T-helper 1 cell treated with Interleukin-12 subunit alpha and Interleukin-12 subunit beta and Interleukin-4 antibody, amounts not matched to agents 30 μg/mL and 1 μg/mL, for 36 hours (primary cell): ENCODE data around the gene GALNT14.

Source experiments
- H3K27ac Mint-ChIP-seq: one replicate; pipeline ENCODE4 v1.8.0; 2021; ENCODE audit warnings: mild to moderate bottlenecking, mixed read lengths
- H3K27me3 Mint-ChIP-seq: one replicate; pipeline ENCODE4 v1.8.0; 2021; ENCODE audit warnings: low read depth, mixed read lengths
- H3K36me3 Mint-ChIP-seq: one replicate; pipeline ENCODE4 v1.8.0; 2021; ENCODE audit warnings: low read depth, mixed read lengths
- H3K4me1 Mint-ChIP-seq: one replicate; pipeline ENCODE4 v1.8.0; 2021; ENCODE audit warnings: low read depth, mixed read lengths
- H3K4me3 Mint-ChIP-seq: one replicate; pipeline ENCODE4 v1.8.0; 2021; ENCODE audit warnings: mild to moderate bottlenecking, moderate library complexity, mixed read lengths
- H3K9me3 Mint-ChIP-seq: one replicate; pipeline ENCODE4 v1.8.0; 2021; ENCODE audit warnings: mixed read lengths

The GALNT14 gene

GRCh38 chr2:31008561-31009114 is 129.6 kb downstream of the GALNT14 start:
- Mint-ChIP-seq H3K4me3 (no peak overlapping the region), H3K27me3 (no peaks in the 10 kb centered on the region), H3K4me1 (no peaks in the 10 kb centered on the region), H3K9me3 (no peaks in the 10 kb centered on the region), H3K36me3 (no peaks in the 10 kb centered on the region), H3K27ac (no peak overlapping the region)

GRCh38 chr2:31004257-31004656 is 134.0 kb downstream of the GALNT14 start:
- H3K27me3 Mint-ChIP-seq, result peaks cover 3% of the 10 kb centered on the region
- no peak overlapping the region for H3K27ac Mint-ChIP-seq

DNA sequence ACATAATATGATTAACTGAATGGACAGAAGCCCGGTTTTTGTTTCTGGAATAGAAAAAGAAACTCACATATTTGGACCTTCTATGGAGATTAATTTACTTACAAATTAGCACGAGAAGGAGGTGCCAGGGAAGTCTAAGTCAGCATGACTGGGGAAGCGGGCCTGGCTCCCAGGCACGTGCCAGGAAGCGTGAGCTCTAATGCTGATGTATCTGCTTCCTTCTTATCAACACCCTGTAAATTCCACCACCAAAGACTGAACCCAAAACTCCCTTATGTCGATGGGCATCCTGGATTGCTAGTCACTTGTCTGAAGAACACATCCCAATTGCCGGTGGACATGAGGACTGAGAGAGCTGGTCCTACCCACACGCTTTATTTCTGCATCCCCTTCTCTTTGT is 134.5 kb downstream of the GALNT14 start:
- no peaks in the 10 kb centered on the region for H3K36me3 Mint-ChIP-seq

More at GRCh38 chr2:31004257-31004656, 134.0 kb downstream of the GALNT14 start:
- H3K4me1 Mint-ChIP-seq, result no peaks in the 10 kb centered on the region
- no peak overlapping the region for H3K4me3 Mint-ChIP-seq
- H3K9me3 Mint-ChIP-seq, result no peaks in the 10 kb centered on the region
- H3K36me3 Mint-ChIP-seq, result no peaks in the 10 kb centered on the region

GRCh38 chr2:31002537-31003150 is 135.6 kb downstream of the GALNT14 start:
- no peak overlapping the region for H3K4me3 Mint-ChIP-seq
- H3K4me1 Mint-ChIP-seq, result no peaks in the 10 kb centered on the region
- no peaks in the 10 kb centered on the region for H3K36me3 Mint-ChIP-seq
- peaks cover 3% of the 10 kb centered on the region for H3K27me3 Mint-ChIP-seq
- no peak overlapping the region for H3K27ac Mint-ChIP-seq
- H3K9me3 Mint-ChIP-seq, result no peaks in the 10 kb centered on the region

More for the DNA sequence above, 134.5 kb downstream of the GALNT14 start:
- Mint-ChIP-seq H3K27me3 (peaks cover 3% of the 10 kb centered on the region), H3K27ac (no peak overlapping the region), H3K4me1 (no peaks in the 10 kb centered on the region), H3K9me3 (no peaks in the 10 kb centered on the region), H3K4me3 (no peak overlapping the region)

GRCh38 chr2:31000970-31001369 is 137.3 kb downstream of the GALNT14 start:
- H3K27me3 Mint-ChIP-seq, result peaks cover 3% of the 10 kb centered on the region
- H3K27ac Mint-ChIP-seq, result no peak overlapping the region
- no peaks in the 10 kb centered on the region for H3K4me1 Mint-ChIP-seq
- H3K9me3 Mint-ChIP-seq, result no peaks in the 10 kb centered on the region
- no peaks in the 10 kb centered on the region for H3K36me3 Mint-ChIP-seq
- H3K4me3 Mint-ChIP-seq, result no peak overlapping the region

GRCh38 chr2:30998672-30999071 is 139.6 kb downstream of the GALNT14 start:
- no peak overlapping the region for H3K4me3 Mint-ChIP-seq
- H3K4me1 Mint-ChIP-seq, result no peaks in the 10 kb centered on the region
- H3K36me3 Mint-ChIP-seq, result no peaks in the 10 kb centered on the region
- H3K27ac Mint-ChIP-seq, result no peak overlapping the region
- peaks cover 3% of the 10 kb centered on the region for H3K27me3 Mint-ChIP-seq
- no peaks in the 10 kb centered on the region for H3K9me3 Mint-ChIP-seq

GRCh38 chr2:30997979-30998378 is 140.3 kb downstream of the GALNT14 start:
- Mint-ChIP-seq H3K4me1 (no peaks in the 10 kb centered on the region), H3K27ac (no peak overlapping the region), H3K27me3 (peaks cover under 1% of the 10 kb centered on the region), H3K36me3 (no peaks in the 10 kb centered on the region), H3K9me3 (no peaks in the 10 kb centered on the region), H3K4me3 (no peak overlapping the region)

DNA sequence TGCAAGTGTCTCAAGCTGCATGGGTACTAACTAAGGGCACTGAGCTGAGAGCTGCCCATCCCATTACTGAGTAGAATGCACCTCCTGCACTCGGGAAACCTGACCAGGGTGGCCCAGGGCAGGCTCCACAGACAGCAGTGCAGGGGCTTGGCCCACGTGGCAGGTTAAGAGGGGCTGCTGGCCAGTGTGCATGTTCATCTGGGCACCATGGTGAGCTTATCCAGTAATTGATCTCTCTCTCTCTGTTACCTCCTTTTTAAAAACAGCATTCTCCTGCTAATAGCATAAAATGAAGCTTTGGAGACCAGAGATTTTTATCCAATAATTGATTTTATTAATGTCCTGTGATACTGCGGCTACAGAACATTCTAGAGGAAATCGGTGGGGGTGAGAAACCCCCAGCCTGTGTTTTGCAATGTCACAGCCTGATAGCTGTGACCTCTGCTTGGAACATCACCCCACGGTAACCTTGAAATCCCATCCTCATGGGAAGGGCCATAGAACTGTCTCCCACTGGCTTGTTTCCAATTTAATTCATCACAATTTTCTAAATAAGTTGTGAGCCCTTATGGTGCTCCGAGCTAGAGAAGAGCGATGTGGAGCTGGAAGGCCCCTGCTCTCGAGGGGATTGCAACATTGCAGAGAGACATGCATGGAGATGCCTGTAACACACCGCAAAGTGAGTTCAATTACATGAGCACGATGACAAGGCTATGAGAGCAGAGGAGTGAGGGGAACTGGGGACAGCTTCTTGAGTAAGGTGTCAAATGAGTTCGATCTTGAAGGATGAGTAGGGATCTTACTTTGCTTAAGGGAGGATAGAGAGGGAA is 143.8 kb downstream of the GALNT14 start:
- Mint-ChIP-seq H3K36me3 (no peaks in the 10 kb centered on the region), H3K27ac (no peak overlapping the region), H3K4me1 (no peaks in the 10 kb centered on the region), H3K4me3 (no peak overlapping the region), H3K9me3 (no peaks in the 10 kb centered on the region), H3K27me3 (peaks cover 6% of the 10 kb centered on the region)

DNA sequence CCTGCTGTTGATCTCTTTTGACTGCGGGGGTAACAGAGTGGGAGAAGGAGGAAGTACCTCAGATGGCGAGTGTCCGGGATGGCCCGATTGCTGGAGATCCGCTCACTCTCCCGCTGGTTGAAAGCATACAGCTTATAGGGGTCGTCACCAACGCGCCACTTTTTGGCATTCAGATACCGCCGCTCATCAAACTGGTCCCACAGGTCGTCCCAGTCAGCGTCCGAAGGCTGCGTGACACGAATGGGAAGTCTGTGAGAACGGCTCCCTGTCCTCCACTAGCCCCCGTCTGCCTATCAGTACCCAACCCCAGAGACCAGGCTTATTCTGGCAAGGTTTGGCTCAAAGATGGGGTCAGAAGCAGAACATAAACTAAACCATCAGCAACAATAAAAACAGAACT is 145.5 kb downstream of the GALNT14 start:
- Mint-ChIP-seq H3K4me1 (no peaks in the 10 kb centered on the region), H3K4me3 (no peak overlapping the region), H3K27me3 (peaks cover 6% of the 10 kb centered on the region), H3K9me3 (no peaks in the 10 kb centered on the region), H3K27ac (no peak overlapping the region), H3K36me3 (no peaks in the 10 kb centered on the region)

DNA sequence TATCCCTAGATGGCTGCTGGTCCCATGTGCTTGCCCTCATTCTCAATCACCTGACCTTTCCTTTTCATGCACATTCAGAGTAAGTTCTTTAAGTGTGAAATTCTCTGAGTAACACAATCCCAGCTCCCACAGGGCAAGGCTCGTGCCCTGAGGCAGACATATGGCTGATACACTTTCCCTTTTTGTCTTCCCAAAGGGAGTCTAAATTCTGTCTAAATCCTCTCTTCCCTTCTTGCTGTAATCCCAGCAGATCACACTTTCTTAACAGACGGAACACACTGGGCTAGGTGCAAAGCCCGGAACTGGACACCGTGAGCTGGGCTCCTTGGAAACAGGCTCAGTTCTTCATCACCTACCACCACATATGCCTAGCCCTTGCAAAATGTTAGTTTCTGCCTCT is 147.6 kb downstream of the GALNT14 start:
- no peaks in the 10 kb centered on the region for H3K9me3 Mint-ChIP-seq
- peaks cover 6% of the 10 kb centered on the region for H3K27me3 Mint-ChIP-seq
- H3K27ac Mint-ChIP-seq, result no peak overlapping the region
- H3K4me1 Mint-ChIP-seq, result no peaks in the 10 kb centered on the region
- no peaks in the 10 kb centered on the region for H3K36me3 Mint-ChIP-seq
- H3K4me3 Mint-ChIP-seq, result no peak overlapping the region

- peaks cover 6% of the 10 kb centered on the region for H3K27me3 Mint-ChIP-seq
- H3K4me3 Mint-ChIP-seq, result no peak overlapping the region
- no peaks in the 10 kb centered on the region for H3K9me3 Mint-ChIP-seq
- no peak overlapping the region for H3K27ac Mint-ChIP-seq
- H3K4me1 Mint-ChIP-seq, result no peaks in the 10 kb centered on the region
- no peaks in the 10 kb centered on the region for H3K36me3 Mint-ChIP-seq
These were observed 148.1 kb downstream of the GALNT14 start for GRCh38 chr2:30990176-30990575.

GRCh38 chr2:30989746-30990145 is 148.5 kb downstream of the GALNT14 start:
- H3K27me3 Mint-ChIP-seq, result peaks cover 6% of the 10 kb centered on the region
- H3K27ac Mint-ChIP-seq, result no peak overlapping the region
- no peaks in the 10 kb centered on the region for H3K9me3 Mint-ChIP-seq
- H3K36me3 Mint-ChIP-seq, result no peaks in the 10 kb centered on the region
- H3K4me1 Mint-ChIP-seq, result no peaks in the 10 kb centered on the region
- no peak overlapping the region for H3K4me3 Mint-ChIP-seq

GRCh38 chr2:30987566-30987965 is 150.7 kb downstream of the GALNT14 start:
- Mint-ChIP-seq H3K4me3 (no peak overlapping the region), H3K27ac (no peak overlapping the region), H3K27me3 (peaks cover 6% of the 10 kb centered on the region), H3K36me3 (no peaks in the 10 kb centered on the region), H3K9me3 (no peaks in the 10 kb centered on the region), H3K4me1 (no peaks in the 10 kb centered on the region)

- H3K4me1 Mint-ChIP-seq, result no peaks in the 10 kb centered on the region
- no peak overlapping the region for H3K27ac Mint-ChIP-seq
- no peaks in the 10 kb centered on the region for H3K9me3 Mint-ChIP-seq
- no peaks in the 10 kb centered on the region for H3K36me3 Mint-ChIP-seq
- no peak overlapping the region for H3K4me3 Mint-ChIP-seq
- peaks cover 5% of the 10 kb centered on the region for H3K27me3 Mint-ChIP-seq
These were observed 152.0 kb downstream of the GALNT14 start for GRCh38 chr2:30986231-30986580.
